Keratinocyte (primary cell): ENCODE measurements around the gene FYTTD1. TPM values are rescaled to one million over a fixed set of nuclear protein-coding genes. Genes with fewer than 3 reads are reported as not detected.
"Not testable (repeated sequence)": the region's sequence is repeated elsewhere in the genome, so short reads cannot be mapped to it uniquely, and the experiment has no call there.

ENCODE experiments used
- DNase-seq: peaks from one replicate; pipeline ENCODE4 v3.0.0-alpha.2; 2011; ENCODE audit warnings: low read depth, missing footprints, low spot score
- FAIRE-seq: peaks from 2 replicates; lab custom pipeline; 2011; peaks lifted over from hg19 to GRCh38; lab: Jason Lieb, UNC
- H2AFZ ChIP-seq: 2 replicates; pipeline ENCODE4 v1.6.0; 2012; ENCODE audit warnings: low read length, control low read depth, inconsistent platforms; ENCODE audit not compliant: control insufficient read depth
- H3K27ac ChIP-seq: 2 replicates; pipeline ENCODE4 v1.5.1; 2011; ENCODE audit warnings: low read length; ENCODE audit not compliant: control insufficient read depth, insufficient read depth
- H3K27me3 ChIP-seq: 3 replicates; pipeline ENCODE4 v1.6.0; 2011; ENCODE audit warnings: low read length; ENCODE audit not compliant: control insufficient read depth, insufficient read depth; ENCODE audit errors: extremely low read depth
- H3K36me3 ChIP-seq, 2 experiments: 2 replicates in 1 of 2; 3 replicates in 1 of 2; pipeline ENCODE4 v1.5.1; 2011; ENCODE audit warnings: low read length in 2 of 2, mild to moderate bottlenecking in 1 of 2; ENCODE audit not compliant: control insufficient read depth in 2 of 2, insufficient read depth in 2 of 2; ENCODE audit errors: extremely low read depth in 1 of 2
- H3K4me1 ChIP-seq: 3 replicates; pipeline ENCODE4 v1.5.1; 2011; ENCODE audit warnings: low read length; ENCODE audit not compliant: control insufficient read depth, insufficient read depth; ENCODE audit errors: extremely low read depth
- H3K4me2 ChIP-seq: 3 replicates; pipeline ENCODE4 v1.6.0; 2011; ENCODE audit warnings: low read depth, low read length; ENCODE audit not compliant: control insufficient read depth, insufficient read depth; ENCODE audit errors: extremely low read depth
- H3K4me3 ChIP-seq, 3 experiments: fragments of 200-600 bp in 1 of 3; sonication (generic) in 1 of 3; 2 replicates in 2 of 3; 3 replicates in 1 of 3; pipeline ENCODE4 v1.5.1; 2011 to 2016; ENCODE audit warnings: low read length in 3 of 3, mild to moderate bottlenecking in 3 of 3, control low read depth in 2 of 3, inconsistent platforms in 1 of 3, low read depth in 1 of 3, mixed read lengths in 1 of 3, mixed run types in 1 of 3, moderate library complexity in 1 of 3; ENCODE audit not compliant: control insufficient read depth in 2 of 3, insufficient read depth in 2 of 3; ENCODE audit errors: extremely low read depth in 1 of 3
- H3K79me2 ChIP-seq: 2 replicates; pipeline ENCODE4 v1.6.0; 2012; ENCODE audit warnings: low read length; ENCODE audit not compliant: control insufficient read depth, insufficient read depth
- H3K9ac ChIP-seq: 3 replicates; pipeline ENCODE4 v1.6.0; 2011; ENCODE audit warnings: low read length; ENCODE audit not compliant: control insufficient read depth, insufficient read depth; ENCODE audit errors: extremely low read depth
- H3K9me1 ChIP-seq: 3 replicates; pipeline ENCODE4 v1.6.0; 2011; ENCODE audit warnings: low read length; ENCODE audit not compliant: control insufficient read depth, insufficient read depth; ENCODE audit errors: extremely low read depth
- H3K9me3 ChIP-seq: 2 replicates; pipeline ENCODE4 v1.5.1; 2012; ENCODE audit warnings: low read depth, low read length; ENCODE audit not compliant: control insufficient read depth
- H4K20me1 ChIP-seq: 3 replicates; pipeline ENCODE4 v1.6.0; 2011; ENCODE audit warnings: low read length; ENCODE audit not compliant: control insufficient read depth, insufficient read depth; ENCODE audit errors: extremely low read depth
- EZH2 ChIP-seq: IDR thresholded peaks from one replicate; pipeline ENCODE4 v1.6.1; 2012; ENCODE audit warnings: inconsistent platforms, mild to moderate bottlenecking, low read length, moderate library complexity
- dilution Hi-C: fragments of 300-500 bp; cut with MboI; formaldehyde crosslinking; loops from one replicate; pipeline ENCODE4 v1.7.0; 2020; ENCODE audit warnings: low sequenced_read_pairs; ENCODE audit not compliant: extremely low pct_ligation_motif_present
- polyA plus RNA-seq, 5 experiments: library from polyadenylated mRNA; depleted of rRNA in 3 of 5; stranded (reverse) in 3 of 5; stranded (forward) in 1 of 5; unstranded in 1 of 5; fragments of >200 nt; gene quantifications; 1 replicate in 1 of 5; 2 replicates in 3 of 5; 3 replicates in 1 of 5; pipeline versions ENCODE4 v1.2.1 to v1.2.3, GENCODE V29; 2011 to 2012; ENCODE audit warnings: missing spikeins in 2 of 5, low read depth in 1 of 5, low replicate concordance in 1 of 5
- TF ChIP-seq, protein P1 (sequence below), 3 experiments: IDR thresholded peaks in 1 of 3; conservative IDR thresholded peaks in 1 of 3; optimal IDR thresholded peaks in 1 of 3; 2 replicates in 2 of 3; 3 replicates in 1 of 3; pipeline versions ENCODE3 to v1.5.1; 2011; ENCODE audit warnings: low read length in 3 of 3, mild to moderate bottlenecking in 3 of 3, moderate library complexity in 2 of 3, control low read depth in 1 of 3, inconsistent platforms in 1 of 3; ENCODE audit not compliant: insufficient read depth in 2 of 3; ENCODE audit errors: extremely low read depth in 1 of 3

The FYTTD1 gene
- polyA plus RNA-seq, 1 donor (not counting 4 experiments of a cell fraction or from before 2014, with no cell fraction given), result 48.0 TPM

DNA sequence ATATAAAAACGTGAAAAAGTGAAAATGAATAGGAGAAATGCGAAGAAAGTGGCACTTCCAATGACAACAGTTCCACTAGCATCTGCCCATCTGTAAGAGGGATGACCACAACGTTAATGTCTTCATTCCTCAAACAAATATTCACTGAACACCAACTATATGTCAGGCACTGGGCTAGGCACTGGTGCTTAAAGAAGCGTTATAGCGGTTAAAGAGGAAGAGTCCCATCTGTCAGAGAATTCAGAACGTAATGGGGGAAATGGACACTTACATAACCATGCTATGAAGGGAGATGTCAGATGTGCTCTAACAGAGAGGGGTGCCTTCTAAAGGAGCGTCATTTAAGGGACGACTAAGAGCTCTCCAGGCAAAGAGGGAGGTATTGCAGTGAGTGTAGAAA lies 21.2 kb upstream of the FYTTD1 start:
- Histone ChIP-seq H4K20me1 (no peaks in the 10 kb centered on the region), H3K9me3 (no peaks in the 10 kb centered on the region), H3K36me3 (no peaks in the 10 kb centered on the region), H3K27me3 (no peaks in the 10 kb centered on the region), H3K4me3 (no peak overlapping the region), H3K9ac (no peak overlapping the region), H3K27ac (no peak overlapping the region), H2AFZ (no peak overlapping the region), H3K4me1 (peaks cover 11% of the 10 kb centered on the region), H3K79me2 (peaks cover 49% of the 10 kb centered on the region), H3K9me1 (no peaks in the 10 kb centered on the region), H3K4me2 (no peak overlapping the region)
- DNase-seq, result no peak
- no peak for FAIRE-seq
- dilution Hi-C loops, result no loop called here
- no peak for TF ChIP-seq EZH2
- TF ChIP-seq, protein P1, sequence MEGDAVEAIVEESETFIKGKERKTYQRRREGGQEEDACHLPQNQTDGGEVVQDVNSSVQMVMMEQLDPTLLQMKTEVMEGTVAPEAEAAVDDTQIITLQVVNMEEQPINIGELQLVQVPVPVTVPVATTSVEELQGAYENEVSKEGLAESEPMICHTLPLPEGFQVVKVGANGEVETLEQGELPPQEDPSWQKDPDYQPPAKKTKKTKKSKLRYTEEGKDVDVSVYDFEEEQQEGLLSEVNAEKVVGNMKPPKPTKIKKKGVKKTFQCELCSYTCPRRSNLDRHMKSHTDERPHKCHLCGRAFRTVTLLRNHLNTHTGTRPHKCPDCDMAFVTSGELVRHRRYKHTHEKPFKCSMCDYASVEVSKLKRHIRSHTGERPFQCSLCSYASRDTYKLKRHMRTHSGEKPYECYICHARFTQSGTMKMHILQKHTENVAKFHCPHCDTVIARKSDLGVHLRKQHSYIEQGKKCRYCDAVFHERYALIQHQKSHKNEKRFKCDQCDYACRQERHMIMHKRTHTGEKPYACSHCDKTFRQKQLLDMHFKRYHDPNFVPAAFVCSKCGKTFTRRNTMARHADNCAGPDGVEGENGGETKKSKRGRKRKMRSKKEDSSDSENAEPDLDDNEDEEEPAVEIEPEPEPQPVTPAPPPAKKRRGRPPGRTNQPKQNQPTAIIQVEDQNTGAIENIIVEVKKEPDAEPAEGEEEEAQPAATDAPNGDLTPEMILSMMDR (optimal IDR thresholded peaks at IDR 0.05 in 1 of 3, IDR thresholded peaks at IDR 0.05 in 1 of 3, conservative IDR thresholded peaks at IDR 0.05 in 1 of 3; ENCODE audit: extremely low read depth in 1 of 3, insufficient read depth in 2 of 3, low read length in 3 of 3), result no peak

DNA sequence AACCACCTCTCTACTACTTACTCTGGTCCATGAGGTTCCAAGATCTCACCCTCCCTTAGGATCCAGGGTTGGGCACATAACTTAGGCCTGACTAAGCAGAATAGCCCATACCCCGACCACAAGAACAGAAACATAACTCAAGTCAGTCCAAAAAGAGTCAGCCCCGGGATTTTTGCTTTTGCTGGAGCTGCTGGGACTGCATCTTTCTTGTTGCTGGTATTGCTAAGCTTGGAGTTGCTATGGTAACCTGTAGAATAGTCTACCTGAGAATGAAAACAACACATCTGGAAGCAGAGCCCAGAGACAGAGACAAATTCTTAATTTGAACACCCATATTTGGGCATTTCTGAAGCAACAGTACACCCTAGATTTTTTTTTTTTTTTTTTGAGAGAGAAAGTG lies 19.5 kb upstream of the FYTTD1 start:
- no peaks in the 10 kb centered on the region for H4K20me1 ChIP-seq
- H3K9ac ChIP-seq, result peak overlapping the region; percentile 50
- H3K4me3 ChIP-seq, result no peak overlapping the region
- H3K79me2 ChIP-seq, result peaks cover 55% of the 10 kb centered on the region
- TF ChIP-seq, protein P1 (optimal IDR thresholded peaks at IDR 0.05 in 1 of 3, IDR thresholded peaks at IDR 0.05 in 1 of 3, conservative IDR thresholded peaks at IDR 0.05 in 1 of 3; ENCODE audit: extremely low read depth in 1 of 3, insufficient read depth in 2 of 3, low read length in 3 of 3), result no peak
- TF ChIP-seq EZH2, result no peak
- H3K4me1 ChIP-seq, result peaks cover 13% of the 10 kb centered on the region
- H3K9me3 ChIP-seq, result no peaks in the 10 kb centered on the region
- FAIRE-seq (peak; percentile 67), DNase-seq (peak; percentile 82)
- H3K27me3 ChIP-seq, result no peaks in the 10 kb centered on the region
- peaks cover 0 to 6% of the 10 kb centered on the region in 2 experiments for H3K36me3 ChIP-seq
- H3K27ac ChIP-seq, result peak overlapping the region; percentile 80
- dilution Hi-C loops, result no loop called here
- no peaks in the 10 kb centered on the region for H3K9me1 ChIP-seq
- H2AFZ ChIP-seq, result no peak overlapping the region
- peak overlapping the region; percentile 84 for H3K4me2 ChIP-seq

DNA sequence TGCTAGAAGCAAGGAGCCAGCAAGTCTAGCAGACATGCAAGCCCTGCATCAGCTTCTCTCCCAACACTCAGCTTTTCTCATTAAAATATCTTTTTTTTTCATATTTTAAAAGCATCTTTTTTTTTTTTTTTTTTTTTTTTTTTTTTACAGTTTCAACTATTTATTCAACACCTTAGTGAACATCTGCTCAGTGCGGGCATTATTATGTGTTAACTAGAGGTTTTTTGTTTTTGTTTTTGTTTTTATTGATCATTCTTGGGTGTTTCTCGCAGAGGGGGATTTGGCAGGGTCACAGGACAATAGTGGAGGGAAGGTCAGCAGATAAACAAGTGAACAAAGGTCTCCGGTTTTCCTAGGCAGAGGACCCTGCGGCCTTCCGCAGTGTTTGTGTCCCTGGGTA lies 18.9 kb upstream of the FYTTD1 start:
- Histone ChIP-seq H3K79me2 (peaks cover 58% of the 10 kb centered on the region), H3K4me1 (peaks cover 18% of the 10 kb centered on the region), H3K9ac (peak overlapping the region; percentile 50), H3K27ac (peak overlapping the region; percentile 80)
- FAIRE-seq, dilution Hi-C loops, H3K4me2 ChIP-seq, H4K20me1 ChIP-seq, H3K4me3 ChIP-seq, H3K36me3 ChIP-seq, H3K9me1 ChIP-seq, H3K9me3 ChIP-seq, H2AFZ ChIP-seq, H3K27me3 ChIP-seq, DNase-seq: not testable (repeated sequence)

DNA sequence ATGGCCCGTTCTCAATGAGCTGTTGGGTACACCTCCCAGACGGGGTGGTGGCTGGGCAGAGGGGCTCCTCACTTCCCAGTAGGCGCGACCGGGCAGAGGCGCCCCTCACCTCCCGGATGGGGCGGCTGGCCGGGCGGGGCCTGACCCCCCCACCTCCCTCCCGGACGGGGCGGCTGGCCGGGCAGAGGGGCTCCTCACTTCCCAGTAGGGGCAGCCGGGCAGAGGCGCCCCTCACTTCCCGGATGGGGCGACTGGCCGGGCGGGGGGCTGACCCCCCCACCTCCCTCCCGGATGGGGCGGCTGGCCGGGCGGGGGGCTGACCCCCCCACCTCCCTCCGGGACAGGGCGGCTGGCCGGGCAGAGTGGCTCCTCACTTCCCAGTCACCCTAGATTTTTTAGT lies 18.2 kb upstream of the FYTTD1 start:
- H3K9me1 ChIP-seq, H2AFZ ChIP-seq, H3K27me3 ChIP-seq, H3K27ac ChIP-seq, FAIRE-seq, H3K36me3 ChIP-seq, H4K20me1 ChIP-seq, H3K9ac ChIP-seq, dilution Hi-C loops, DNase-seq, H3K9me3 ChIP-seq, H3K4me2 ChIP-seq, H3K4me3 ChIP-seq: not testable (repeated sequence)
- Histone ChIP-seq H3K4me1 (peaks cover 20% of the 10 kb centered on the region), H3K79me2 (peaks cover 62% of the 10 kb centered on the region)
